Hematopoietic multipotent progenitor cell treated with erythropoietin and hydrocortisone succinate and interleukin-3 and kit ligand, for 15 days (in vitro differentiated cells): Measurements from ENCODE around the gene RDH13.

Source experiments
- DNase-seq: peaks from one replicate; pipeline ENCODE4 v3.0.0-alpha.2; 2015; ENCODE audit warnings: low spot score

RDH13 gene

DNA sequence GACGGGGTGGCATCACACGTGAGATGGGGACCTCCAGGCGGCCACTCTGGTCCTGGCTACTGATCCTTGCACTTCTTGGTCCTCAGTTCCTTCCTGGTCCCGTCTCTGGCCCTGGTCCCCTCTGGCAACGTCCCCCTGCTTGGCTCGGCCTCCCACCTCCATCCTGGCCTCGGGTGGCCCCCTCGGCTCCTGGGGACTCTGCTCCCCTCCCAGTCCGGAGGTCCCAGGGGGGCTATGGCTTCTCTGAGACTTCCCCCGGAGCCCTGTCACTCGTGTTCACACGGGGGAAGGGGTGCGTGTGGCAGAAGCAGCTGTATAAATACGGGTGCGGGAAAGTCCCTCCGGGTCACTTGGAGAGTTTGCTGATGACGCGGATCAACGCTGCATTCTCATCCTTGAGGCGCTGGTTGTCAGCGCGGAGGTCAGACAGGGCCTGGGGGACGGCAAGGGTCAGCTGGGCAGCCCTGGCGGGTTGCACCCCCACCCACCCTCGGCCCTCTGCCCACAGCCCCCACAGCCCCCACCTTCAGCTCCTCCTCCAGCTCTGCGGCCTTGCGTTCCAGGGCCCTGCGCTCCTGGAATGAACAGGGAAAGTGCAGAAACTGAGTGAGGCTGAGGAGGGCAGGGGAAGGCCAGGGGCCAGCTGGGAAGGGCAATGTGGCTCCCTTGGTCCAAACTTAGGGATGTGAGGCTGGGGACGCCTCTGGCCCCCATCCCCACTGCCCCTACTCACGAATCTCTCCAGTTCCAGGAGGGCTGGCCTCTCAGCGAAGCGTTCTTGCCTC is 28.4 kb upstream of the RDH13 start:
- no peak for DNase-seq

DNA sequence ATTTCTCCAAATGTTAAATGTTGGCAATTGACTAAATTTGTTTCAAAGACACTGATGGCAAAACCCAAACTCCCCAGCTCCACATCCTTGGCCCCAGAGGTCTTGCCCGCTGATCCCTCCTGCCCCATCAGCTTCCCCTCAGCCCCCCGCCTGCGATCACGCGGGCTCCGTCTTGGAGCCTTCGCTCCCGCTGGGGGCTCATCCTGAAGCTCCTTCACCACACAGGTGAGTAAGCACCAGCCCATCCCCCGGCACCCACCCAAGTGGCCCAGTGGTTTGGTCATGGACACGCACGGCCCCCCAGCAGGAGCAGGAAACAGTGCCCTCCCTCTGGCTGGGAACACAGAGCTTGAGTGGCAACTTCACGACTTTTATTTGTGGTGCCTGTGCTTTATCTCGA is 27.6 kb upstream of the RDH13 start:
- no peak for DNase-seq

DNA sequence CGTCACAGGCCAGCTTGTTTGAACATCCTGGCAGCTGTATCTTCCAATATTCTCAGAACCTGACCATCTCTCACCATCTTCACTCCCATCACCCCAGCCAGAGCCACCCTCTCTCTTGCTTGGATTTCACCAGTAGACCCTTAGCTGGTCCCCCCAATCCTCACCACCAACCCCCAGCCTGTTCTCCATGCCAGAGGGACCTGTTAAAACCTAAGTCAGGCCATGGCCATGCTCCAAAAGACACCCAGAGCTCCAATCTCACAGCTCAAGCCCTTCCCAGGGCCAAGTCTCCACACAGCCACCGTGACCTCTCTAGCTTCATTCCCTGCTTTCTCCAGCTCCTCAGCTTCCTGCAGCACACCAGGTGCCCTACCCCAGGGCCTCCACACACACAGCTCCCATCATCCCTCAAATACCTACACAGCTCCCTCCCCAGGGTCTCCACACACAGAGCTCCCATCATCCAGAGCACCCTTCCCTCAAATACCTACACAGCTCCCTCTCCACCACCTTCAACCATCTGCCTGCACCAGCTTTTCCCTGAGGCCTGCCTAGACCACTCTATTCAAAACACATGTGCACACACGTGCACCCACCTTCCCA is 26.5 kb upstream of the RDH13 start:
- no peak for DNase-seq

DNA sequence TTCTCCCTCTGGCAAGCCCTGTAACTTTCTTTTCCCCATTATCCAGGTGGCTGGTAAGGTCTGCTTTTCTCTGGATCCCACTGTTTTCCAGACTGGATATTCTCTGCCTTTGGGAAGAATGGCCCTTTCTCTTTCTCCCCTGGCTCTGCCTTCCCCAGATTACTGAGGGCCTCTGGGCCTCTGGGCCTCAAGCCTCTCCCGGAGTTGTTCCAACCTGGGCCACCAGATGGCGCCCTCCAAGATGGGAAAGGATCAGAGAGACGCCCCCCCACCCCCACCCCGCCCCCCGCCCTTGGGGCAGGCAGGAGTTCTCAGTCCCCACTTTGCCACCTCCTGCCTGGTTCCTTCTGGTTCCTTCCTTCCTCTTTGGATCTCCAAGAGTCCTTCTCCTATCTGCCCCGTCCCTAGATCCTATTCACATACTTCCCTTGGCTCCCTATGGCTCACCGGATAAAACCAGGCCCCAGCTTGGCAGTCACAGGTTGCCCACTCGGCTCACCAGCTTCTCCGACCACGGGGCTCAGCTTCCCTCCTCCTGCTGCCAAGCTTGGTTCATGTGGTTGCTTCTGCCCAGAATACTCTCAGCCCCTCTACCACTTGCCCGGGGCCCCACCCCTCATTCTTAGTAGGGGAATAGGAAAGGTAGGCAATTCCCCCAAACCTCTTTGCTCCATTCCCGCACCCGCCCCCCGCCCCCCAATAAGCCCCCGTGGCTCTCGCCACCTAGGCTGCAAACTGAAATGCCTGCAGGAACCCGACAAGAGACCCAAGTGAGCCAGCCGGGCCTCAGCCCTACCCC is 25.8 kb upstream of the RDH13 start:
- DNase-seq = peak; percentile 78

DNA sequence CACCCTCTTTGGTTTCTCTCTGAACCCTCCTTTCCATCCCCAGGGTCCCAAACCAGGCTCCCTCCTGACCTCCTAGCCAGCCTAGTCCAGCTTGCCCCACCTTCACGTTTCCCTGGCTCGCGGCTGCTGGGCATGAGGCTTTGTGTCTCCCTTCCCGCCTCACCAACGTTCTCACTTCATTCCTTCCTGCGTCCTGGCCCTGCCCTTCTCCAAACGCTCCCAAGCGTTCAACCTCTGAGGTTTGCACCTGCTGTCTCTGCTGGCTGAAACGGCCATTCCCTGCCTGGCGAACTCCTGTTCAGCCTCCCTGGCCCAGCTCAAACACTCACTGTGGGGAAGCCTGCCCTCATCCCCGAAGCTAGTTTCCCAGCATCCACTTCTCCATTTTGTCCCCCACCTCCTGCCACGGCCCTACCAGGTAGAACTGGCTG is 25.1 kb upstream of the RDH13 start:
- no peak for DNase-seq

DNA sequence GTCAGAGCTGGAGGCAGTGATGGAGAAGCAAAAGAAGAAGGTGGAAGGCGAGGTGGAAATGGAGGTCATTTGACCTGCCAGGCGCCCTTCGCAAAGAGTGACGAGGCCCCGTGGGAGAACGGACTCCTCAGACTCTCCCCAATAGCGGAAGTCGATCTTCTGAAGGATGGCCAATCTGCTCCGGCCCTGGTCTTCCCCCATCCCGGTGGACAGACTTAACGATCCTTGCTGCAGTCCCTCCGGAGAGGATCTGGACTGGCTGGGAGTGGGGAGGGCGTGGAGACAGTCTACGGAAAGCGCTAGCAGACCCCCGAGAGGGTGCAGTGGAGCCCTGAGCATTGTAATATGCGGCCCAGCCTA is 24.6 kb upstream of the RDH13 start:
- DNase-seq = no peak

DNA sequence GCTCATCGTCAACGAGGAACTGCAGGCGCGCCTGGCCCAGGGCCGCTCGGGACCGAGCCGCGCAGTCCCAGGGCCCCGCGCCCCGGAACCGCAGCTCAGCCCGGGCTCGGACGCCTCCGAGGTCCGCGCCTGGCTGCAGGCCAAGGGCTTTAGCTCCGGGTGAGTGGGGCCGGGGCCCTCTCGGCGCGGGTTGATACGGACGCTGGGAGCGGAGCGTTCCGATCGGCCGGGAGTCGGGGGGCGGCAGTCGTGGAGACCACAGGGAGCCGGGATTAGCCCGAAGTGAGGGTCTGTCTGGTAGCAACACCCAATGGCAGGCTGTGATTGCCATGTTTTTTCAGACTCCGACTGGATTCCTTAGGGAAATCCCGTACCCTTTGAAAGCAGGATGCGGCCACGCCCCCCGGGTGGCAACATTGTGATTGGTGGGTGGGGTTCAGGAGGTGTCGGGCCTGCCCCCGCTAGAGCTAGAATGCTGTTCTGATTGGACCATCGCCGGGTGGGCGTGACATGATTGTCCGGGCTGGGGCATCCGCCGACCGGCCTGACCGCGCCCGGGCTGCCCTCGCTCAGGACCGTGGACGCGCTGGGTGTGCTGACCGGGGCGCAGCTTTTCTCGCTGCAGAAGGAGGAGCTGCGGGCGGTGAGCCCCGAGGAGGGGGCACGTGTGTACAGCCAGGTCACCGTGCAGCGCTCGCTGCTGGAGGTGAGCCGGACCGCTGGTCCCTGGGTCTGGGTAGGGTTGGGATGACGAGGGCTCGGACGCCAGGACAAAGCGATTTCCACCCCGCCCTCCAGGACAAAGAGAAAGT is 24.0 kb upstream of the RDH13 start:
- peak; percentile 36 for DNase-seq

DNA sequence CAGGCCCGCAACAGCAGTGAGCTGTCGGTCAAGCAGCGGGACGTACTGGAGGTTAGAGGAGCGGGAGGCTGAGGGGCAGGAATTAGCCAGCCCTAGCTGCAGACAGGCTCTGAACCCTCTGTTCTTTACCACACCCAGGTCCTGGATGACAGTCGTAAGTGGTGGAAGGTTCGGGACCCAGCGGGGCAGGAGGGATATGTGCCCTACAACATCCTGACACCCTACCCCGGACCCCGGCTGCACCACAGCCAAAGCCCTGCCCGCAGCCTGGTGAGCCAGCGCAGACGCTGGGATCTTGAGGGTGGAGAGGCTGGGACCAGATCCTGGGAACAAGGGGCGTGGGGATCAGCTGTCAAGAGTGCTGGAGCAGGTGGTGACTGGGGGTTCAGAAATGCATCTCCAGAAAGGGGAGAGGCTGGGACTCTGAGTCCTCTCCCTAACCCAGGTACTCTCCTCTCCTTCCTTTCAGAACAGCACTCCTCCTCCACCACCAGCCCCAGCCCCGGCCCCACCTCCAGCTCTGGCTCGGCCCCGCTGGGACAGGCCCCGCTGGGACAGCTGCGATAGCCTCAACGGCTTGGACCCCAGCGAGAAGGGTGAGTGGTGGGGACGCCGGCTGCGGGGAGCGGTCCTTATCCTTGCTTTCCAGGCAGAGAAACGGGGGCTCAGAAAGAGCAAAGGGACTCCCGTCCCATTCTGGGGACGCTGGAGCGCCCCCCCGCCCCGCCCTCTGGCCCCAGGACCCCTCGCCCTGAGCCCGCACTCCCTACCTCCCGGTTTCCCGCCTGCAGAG is 23.2 kb upstream of the RDH13 start:
- no peak for DNase-seq

DNA sequence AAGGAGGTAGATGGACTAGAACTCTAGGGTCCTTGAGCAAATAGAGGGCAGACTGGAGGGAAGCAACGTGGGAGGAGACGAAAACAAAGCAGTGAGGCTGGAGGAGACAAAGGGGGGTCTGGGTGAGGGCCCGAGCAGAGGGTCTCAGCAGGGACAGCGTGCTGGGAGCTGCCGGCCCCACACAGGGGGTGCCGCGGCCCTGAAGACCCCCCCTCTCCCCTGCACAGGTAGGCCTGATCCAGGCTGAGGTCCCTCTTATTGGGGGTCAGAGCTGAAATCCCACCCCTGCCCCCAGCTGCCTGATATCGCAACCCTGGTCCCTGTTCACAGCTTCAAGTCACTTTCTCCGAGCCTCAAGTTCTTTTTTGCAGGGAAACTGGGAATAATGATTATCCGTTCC is 21.5 kb upstream of the RDH13 start:
- no peak for DNase-seq

DNA sequence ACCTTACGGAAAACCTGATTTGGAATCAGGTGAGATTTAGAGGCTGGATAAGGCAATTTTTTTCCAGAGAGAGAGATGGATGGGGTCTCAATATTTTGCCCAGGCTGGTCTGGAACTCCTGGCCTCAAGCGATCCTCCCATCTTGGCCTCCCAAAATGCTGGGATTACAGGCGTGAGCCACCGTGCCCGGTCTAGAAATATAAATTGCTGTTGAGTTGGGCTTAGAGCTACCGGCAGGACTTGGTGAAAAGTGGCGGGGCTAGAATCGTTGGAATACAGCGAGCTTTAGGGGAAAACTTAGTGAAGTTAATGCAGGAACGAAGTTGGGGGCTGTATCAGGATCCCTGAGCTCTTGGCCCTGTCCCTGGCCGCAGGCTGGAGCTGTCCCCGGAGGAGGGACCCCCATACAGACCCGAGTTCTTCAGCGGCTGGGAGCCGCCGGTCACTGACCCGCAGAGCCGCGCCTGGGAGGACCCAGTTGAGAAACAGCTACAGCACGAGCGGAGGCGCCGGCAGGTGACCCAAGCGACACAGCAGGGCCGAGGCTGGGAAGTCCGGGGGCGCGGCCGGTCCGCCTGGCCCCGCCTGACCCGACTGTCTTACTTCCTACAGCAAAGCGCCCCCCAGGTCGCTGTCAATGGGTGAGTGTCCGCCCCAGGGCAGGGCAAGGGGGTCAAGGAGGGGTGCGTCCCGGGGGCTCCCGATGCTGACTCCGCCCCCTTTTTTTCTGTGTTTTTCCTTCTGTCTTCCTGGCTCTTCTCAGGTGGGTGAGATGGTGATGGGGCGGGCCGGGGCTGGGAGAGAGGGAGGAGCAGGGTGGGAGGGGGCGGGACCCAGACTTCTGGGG is 20.3 kb upstream of the RDH13 start:
- DNase-seq = no peak

DNA sequence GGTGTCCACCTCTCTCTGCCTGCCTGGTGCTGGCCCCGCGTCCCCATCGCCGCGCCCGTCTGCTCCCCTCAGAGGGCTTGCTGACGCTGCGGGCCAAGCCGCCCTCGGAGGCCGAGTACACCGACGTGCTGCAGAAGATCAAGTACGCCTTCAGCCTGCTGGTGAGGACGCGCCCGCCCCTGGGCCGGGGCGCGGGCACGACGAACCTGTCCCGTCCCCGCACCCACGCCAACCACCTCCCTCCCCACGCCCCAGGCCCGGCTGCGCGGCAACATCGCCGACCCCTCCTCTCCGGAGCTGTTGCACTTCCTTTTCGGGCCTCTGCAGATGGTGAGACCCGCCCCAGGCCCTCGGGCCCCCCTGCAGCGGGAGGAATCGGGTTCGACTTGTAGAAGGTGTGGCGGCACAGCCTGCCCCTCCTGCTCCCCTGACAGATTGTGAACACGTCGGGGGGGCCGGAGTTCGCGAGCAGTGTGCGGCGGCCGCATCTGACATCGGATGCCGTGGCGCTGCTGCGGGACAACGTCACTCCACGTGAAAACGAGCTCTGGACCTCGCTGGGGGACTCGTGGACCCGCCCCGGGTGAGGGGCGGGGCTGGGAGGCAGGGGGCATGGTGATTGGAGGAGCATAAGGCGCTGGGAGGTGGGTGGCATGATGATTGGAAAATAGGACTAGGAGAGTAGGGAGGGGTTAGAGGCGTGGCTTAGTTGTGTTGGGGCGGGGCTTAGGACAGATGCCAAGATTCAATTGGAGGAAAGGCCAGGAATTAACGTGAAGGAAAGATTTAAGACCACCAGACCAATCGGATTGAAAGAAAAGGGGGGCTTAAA is 19.3 kb upstream of the RDH13 start:
- peak; percentile 51 for DNase-seq

DNA sequence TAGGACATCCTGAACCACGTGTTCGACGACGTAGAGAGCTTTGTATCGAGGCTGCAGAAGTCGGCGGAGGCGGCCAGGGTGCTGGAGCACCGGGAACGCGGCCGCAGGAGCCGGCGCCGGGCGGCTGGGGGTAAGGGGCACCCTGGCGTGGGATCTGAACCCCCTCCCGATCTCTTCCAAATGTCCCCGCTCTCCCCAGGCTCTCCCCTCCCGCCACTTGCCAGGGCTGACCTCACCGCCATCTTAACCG is 18.7 kb upstream of the RDH13 start:
- no peak for DNase-seq

DNA sequence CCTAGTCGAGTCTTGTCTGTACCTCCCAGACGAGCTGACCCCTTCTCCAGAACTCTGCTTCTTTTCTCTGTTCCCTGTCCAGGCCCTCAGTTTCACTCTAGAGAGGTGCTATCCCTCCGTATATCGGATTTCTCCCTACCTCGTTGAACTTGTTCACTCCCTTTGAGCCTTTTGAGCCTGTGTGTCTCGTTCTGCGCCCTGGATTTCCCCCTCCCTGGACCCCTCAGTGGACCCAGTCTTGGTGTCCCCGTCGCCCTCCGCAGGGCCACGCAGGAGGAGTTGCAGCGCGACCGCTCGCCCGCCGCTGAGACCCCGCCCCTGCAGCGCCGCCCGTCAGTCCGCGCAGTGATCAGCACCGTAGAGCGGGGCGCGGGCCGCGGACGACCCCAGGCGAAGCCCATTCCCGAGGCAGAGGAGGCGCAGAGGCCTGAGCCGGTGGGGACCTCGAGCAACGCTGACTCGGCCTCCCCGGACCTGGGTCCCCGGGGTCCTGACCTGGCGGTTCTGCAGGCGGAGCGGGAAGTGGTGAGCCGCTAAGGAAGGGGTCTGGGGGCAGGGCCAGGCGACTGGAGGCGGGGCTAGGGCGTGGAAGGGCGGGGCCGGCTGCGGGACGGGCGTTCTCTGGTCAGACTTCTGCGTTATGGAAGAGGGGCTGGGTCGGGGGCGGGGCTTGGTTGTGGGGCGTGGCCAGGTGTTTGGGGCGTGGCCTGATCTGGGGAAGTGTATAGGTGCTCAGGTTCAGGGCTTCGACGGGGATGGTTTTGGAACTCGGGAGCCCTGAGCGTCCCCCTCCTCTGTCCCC is 18.2 kb upstream of the RDH13 start:
- DNase-seq = peak; percentile 54

DNA sequence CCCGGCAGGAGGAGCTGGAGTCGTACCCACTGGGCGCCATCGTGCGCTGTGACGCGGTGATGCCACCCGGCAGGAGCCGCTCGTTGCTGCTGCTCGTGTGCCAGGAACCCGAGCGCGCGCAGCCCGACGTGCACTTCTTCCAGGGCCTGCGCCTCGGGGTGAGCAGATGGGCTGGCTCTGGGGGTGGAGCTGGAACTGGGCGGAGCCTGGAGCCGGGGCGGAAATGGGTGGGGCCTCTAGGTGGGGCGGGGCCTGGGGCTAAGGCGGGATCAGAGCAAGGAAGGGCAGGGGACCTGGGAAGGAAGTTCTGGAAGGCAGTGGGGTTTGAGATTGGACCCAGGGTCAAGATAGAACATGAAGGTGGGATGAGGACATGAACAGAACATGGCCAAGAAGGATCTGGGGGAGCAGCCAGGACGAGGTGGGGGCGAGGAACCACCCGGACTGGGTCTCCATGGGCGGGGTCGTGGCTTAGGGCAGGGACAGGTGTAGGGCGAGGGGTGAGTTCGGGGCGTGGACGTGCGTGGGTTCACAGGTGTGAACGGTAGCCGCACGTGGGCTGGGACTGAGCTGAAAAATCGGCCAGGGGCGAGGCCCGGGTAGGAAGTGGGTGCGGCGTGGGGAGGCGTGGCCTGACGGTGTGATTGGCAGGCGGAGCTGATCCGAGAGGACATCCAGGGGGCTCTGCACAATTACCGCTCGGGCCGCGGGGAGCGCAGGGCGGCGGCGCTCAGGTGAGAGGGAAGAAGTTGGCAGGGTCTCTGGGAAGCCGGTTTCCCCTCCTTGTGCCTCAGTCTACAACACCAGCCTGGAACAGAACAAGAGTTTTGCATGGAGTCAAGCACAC is 17.4 kb upstream of the RDH13 start:
- DNase-seq = peak; percentile 63

DNA sequence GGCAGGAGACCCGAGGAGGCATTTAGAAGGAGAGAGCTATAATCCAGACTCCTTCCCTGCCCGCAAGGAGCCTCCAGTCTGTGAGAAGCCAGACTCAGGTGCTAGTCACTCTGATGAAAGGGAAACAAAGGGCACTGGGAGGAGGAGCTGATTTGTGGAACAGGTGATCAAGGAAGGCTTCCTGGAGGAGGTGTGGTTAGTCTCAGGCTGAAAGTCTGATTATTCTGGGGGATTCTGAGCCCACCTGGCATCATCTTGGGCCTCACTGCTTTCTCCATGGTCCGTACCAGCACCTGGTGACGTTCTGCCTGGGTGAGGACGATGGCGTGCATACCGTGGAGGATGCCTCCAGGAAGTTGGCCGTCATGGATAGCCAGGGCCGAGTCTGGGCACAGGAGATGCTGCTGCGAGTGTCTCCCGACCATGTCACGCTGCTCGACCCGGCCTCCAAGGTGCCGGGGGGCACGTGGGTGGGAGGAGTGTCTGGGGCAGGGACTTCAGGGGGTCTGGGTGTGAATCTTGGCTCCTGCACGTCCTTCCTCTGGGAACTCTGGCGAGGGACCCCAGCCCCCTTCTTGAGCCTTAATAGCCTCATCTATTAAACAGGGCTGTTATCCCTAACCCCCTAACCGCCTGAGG is 16.6 kb upstream of the RDH13 start:
- DNase-seq = no peak

DNA sequence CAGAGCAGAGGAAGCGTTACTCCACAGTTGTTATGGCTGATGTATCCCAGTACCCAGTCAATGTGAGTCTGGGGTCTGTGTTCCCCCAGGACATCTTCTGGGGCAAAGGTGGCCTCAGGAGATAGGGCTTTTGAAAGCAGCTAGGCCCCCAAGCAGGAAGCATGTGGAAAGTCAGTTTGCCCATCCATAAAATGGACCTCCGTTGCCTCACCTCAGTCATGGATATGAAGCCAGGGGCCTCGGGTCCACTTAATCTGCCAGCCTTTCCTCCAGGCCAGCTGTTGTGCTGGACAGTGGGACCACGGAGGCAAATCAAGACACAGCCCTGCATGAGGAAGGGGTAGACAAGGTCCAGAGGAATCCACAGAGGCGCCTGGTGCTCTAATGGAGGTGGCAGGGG is 16.0 kb upstream of the RDH13 start:
- DNase-seq = no peak

DNA sequence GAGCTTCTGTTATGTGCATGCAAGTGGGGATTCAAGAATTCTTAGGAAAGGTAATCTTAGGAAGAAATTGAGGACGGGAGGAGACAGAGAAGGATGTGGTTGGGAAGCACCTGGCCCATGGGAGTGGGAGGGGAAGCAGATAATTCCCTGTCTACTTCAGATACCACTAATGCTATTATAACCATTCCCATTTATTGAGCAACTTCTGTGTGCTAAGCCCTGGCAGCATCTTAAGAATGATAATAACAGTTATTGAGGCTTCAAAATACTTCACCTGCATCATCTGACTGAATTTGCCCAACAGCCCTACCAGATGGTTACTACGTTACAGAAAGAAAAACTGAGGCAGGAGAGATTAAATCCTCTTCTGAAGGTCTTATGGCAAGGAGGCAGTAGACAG is 14.2 kb upstream of the RDH13 start:
- DNase-seq = no peak

DNA sequence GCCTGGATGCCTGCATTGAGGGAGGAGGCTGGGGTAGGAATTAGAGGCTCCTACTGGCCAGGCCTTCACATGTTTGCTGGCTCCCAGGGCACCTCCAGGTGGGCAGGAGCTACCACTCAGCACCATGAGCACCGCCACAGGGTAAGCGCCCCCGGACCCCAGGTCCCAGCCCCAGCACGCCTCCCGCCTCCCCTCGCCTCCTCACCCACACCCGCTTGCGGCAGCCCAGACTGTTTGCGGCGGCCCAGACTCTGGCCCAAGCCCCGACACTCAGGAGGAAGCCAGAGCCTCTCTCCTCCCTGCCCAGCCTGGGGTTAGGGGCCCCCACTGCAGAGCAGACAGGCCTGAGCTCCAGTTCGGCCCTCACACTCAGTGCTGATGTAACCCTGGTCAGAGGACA is 13.4 kb upstream of the RDH13 start:
- no peak for DNase-seq
